ENCODE data around the gene TPM1.

DNA sequence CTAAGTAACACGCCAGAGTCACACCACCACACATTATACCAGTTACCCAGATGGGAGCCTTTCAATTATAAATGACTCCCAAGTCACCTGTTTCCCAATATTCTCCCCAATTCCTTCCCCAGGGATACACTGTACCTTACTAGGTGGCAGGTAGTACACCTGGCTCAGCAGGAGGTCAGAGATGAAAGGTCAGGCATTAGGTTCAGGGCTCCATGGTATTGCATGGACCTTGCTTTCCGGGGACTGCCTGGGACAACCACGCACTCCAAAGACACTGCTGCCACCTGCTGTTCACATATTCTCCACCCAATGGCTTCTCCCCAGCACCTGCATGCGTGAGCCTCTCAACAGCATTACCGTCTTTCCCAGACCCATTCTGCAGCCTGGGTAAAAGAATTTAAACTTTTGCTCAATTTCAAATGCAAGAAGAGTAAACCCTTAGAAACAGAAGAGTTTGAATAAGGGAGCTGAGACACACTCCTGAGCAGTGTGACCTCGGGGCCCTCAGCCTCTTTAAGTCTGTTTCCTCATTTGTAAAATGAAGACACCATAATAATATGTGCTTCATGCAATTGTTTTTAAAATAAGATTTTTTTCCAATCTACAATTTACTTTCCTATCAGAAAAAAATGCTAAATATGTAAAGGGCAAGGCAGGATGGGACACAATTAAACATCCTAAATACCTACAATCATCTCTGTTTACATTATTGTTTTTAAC is 51.1 kb downstream of the TPM1 start:
- TF ChIP-seq, protein P1, sequence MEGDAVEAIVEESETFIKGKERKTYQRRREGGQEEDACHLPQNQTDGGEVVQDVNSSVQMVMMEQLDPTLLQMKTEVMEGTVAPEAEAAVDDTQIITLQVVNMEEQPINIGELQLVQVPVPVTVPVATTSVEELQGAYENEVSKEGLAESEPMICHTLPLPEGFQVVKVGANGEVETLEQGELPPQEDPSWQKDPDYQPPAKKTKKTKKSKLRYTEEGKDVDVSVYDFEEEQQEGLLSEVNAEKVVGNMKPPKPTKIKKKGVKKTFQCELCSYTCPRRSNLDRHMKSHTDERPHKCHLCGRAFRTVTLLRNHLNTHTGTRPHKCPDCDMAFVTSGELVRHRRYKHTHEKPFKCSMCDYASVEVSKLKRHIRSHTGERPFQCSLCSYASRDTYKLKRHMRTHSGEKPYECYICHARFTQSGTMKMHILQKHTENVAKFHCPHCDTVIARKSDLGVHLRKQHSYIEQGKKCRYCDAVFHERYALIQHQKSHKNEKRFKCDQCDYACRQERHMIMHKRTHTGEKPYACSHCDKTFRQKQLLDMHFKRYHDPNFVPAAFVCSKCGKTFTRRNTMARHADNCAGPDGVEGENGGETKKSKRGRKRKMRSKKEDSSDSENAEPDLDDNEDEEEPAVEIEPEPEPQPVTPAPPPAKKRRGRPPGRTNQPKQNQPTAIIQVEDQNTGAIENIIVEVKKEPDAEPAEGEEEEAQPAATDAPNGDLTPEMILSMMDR (IDR thresholded peaks at IDR 0.05), result peak; percentile 51 to 94 (median 86)
- TF ChIP-seq POLR2A (IDR thresholded peaks at IDR 0.05), result no peak
